Right lobe of liver (tissue), 6 donors: ENCODE measurements around the gene DNAJB6. TPM values are rescaled to one million over a fixed set of nuclear protein-coding genes. Genes with fewer than 3 reads are reported as not detected.

Experiments used
- ATAC-seq, 4 donors: fragments of 200-7000 bp; cut with Tn5 transposase; one replicate each; pipeline ENCODE4 v1.9.1; 2020; ENCODE audit warnings: mild to moderate bottlenecking in 4 of 4, moderate library complexity in 4 of 4
- DNase-seq, 3 donors: peaks; one replicate each; pipeline ENCODE4 v3.0.0-alpha.2; 2020
- H3K27ac ChIP-seq, 3 donors: fragments of 200-600 bp; one replicate each; pipeline ENCODE4 v1.8.0; 2022
- H3K27me3 ChIP-seq, 2 donors: fragments of 200-600 bp; one replicate each; pipeline ENCODE4 v1.8.0; 2022
- H3K36me3 ChIP-seq, 4 donors: fragments of 200-600 bp; sonication (generic) in 1 of 4; one replicate each; pipeline versions ENCODE4 v1.5.1 to v1.8.0; 2017 to 2022; ENCODE audit warnings: control low read depth in 1 of 4
- H3K4me1 ChIP-seq, 4 donors: fragments of 200-600 bp; sonication (generic) in 1 of 4; one replicate each; pipeline versions ENCODE4 v1.5.1 to v1.8.0; 2017 to 2022; ENCODE audit warnings: control low read depth in 1 of 4
- H3K4me3 ChIP-seq, 3 donors: fragments of 200-600 bp; one replicate each; pipeline ENCODE4 v1.8.0; 2022
- H3K9me3 ChIP-seq, 4 donors: fragments of 200-600 bp; sonication (generic) in 1 of 4; one replicate each; pipeline versions ENCODE4 v1.5.1 to v1.8.0; 2017 to 2022; ENCODE audit warnings: control low read depth in 1 of 4
- CTCF ChIP-seq, 4 donors: fragments of 200-600 bp in 3 of 4; fragments of 450-650 bp in 1 of 4; IDR thresholded peaks; one replicate each; pipeline versions ENCODE4 v1.5.1 to v1.8.0; 2016 to 2022; ENCODE audit warnings: antibody characterized with exemption in 4 of 4, mild to moderate bottlenecking in 2 of 4
- POLR2A ChIP-seq: fragments of 450-650 bp; IDR thresholded peaks from one replicate; pipeline ENCODE4 v1.6.1; 2017; ENCODE audit warnings: antibody characterized with exemption, mild to moderate bottlenecking
- WGBS: methylation state at CpG from one replicate; pipeline ENCODE4 v1.1.6; 2018; ENCODE audit warnings: low coverage, low lambda C conversion rate; ENCODE audit not compliant: insufficient coverage; ENCODE audit errors: missing lambda C conversion rate; 5-methylcytosine and 5-hydroxymethylcytosine counted together
- intact Hi-C, 2 donors: fragments of 100-400 bp; cut with DNase I; formaldehyde crosslinking; loops; one replicate each; pipeline versions ENCODE4 v1.11.2 to v1.14.1; 2022
- total RNA-seq, 6 experiments: library from RNA; depleted of rRNA in 2 of 6; stranded (reverse); fragments of >200 nt in 2 of 6; fragmentation: NEBNext Ultra II Directional in 3 of 6; extraction: Animal tissue kit (Norgen Biotek cat#: 25700) in 3 of 6; gene quantifications; one replicate each; pipeline versions ENCODE4 v1.1.0 to v1.2.4, GENCODE V29; 2016 to 2023
- donor health status: DM: no; HTN: yes; CAD: no.
- donor health status: DM: no; HTN: no; CAD: no.
- donor health status: DM: no; HTN: no; CAD: no.
- donor health status: DM: no; HTN: yes; CAD: no.
- donor health status: DM: no; HTN: yes; CAD: no.

The DNAJB6 gene
- total RNA-seq, 6 experiments from 2014 or later, result 24.5 to 38.0 (median 35.2) TPM

- 41% methylated on average over 13 of the region's 18 CpGs for WGBS
- no peak overlapping the region for H3K4me3 ChIP-seq
- H3K9me3 ChIP-seq, result no peaks in the 10 kb centered on the region
- peak in 1 of 3 donors; percentile 33 for DNase-seq
- H3K36me3 ChIP-seq, result no peaks in the 10 kb centered on the region
- H3K27ac ChIP-seq, result no peak overlapping the region
- no peaks in the 10 kb centered on the region for H3K27me3 ChIP-seq
- H3K4me1 ChIP-seq, result no peaks in the 10 kb centered on the region
- intact Hi-C loops, result loop anchor here (10.0 kb wide), 1 partner anchor 442 kb away; no protein-coding TSS in a partner anchor
- peak; percentile 46 to 59 (median 56) for TF ChIP-seq CTCF (IDR thresholded peaks at IDR 0.05)
- TF ChIP-seq POLR2A, result no peak
- ATAC-seq, result peak; percentile 51 to 73 (median 60)
These were observed 96.3 kb downstream of the DNAJB6 start for GRCh38 chr7:157432957-157433576.

DNA sequence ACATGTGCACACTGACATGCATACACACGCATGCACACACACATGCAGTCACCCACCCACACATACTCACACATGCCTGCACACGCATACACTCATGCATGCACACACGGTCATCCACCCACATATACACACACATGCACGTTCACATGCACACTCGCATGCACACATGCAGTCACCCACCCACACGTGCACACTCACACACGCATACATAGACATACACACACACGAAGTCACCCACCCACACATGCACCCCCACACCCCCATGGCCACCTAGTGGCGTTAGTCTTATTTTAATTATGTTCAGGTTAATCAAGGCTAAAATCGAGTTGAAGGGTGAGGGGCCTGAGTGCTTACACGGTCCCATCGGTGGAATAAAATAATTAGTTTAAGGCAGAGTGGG is 96.8 kb downstream of the DNAJB6 start:
- Histone ChIP-seq H3K4me3 (no peak overlapping the region), H3K9me3 (no peaks in the 10 kb centered on the region), H3K27me3 (no peaks in the 10 kb centered on the region), H3K4me1 (no peaks in the 10 kb centered on the region), H3K27ac (no peak overlapping the region), H3K36me3 (no peaks in the 10 kb centered on the region)
- DNase-seq (no peak), ATAC-seq (no peak)
- intact Hi-C loops, result loop anchor here (10.0 kb wide), 1 partner anchor 441 kb away; no protein-coding TSS in a partner anchor
- WGBS, result 59% methylated on average over 7 of the region's 12 CpGs
- TF ChIP-seq POLR2A (no peak), CTCF (IDR thresholded peaks at IDR 0.05) (no peak)

GRCh38 chr7:157434231-157434630 is 97.4 kb downstream of the DNAJB6 start:
- Histone ChIP-seq H3K4me3 (no peak overlapping the region), H3K4me1 (no peaks in the 10 kb centered on the region), H3K9me3 (no peaks in the 10 kb centered on the region), H3K27ac (no peak overlapping the region), H3K36me3 (no peaks in the 10 kb centered on the region), H3K27me3 (no peaks in the 10 kb centered on the region)
- TF ChIP-seq CTCF (IDR thresholded peaks at IDR 0.05), result no peak
- no peak for TF ChIP-seq POLR2A
- no peak for ATAC-seq
- DNase-seq, result no peak
- intact Hi-C loops, result loop anchor here (10.0 kb wide), 1 partner anchor 441 kb away; no protein-coding TSS in a partner anchor
- WGBS, result 82% methylated on average over 10 of the region's 15 CpGs

DNA sequence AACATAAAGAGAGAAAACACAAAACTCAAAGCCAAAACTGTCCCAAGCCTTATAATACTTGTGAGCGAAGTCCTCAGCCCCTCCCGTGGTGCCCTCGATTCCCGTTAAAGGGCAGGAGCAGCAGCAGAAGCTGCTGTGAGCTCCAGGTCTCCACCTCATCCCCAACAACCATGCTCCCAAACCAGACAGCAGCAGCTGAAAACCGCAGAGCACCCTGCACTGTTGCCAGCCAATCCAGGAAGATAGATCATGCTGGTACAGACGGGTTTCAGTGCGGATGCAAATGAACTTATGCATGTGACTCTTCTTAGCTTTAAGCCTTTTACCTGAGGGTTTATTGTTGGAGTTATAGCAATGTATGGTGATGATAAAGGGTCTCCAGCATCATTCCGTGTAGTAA is 97.9 kb downstream of the DNAJB6 start:
- DNase-seq (no peak), ATAC-seq (no peak)
- 59% methylated on average over 6 of the region's 8 CpGs for WGBS

More for the DNA sequence above, 97.9 kb downstream of the DNAJB6 start:
- intact Hi-C loops, result loop anchor here (10.0 kb wide), 1 partner anchor 440 kb away; no protein-coding TSS in a partner anchor
- H3K4me1 ChIP-seq, result no peaks in the 10 kb centered on the region
- no peak overlapping the region for H3K27ac ChIP-seq
- H3K36me3 ChIP-seq, result no peaks in the 10 kb centered on the region
- H3K4me3 ChIP-seq, result no peak overlapping the region
- no peak for TF ChIP-seq CTCF (IDR thresholded peaks at IDR 0.05)
- no peak for TF ChIP-seq POLR2A
- H3K27me3 ChIP-seq, result no peaks in the 10 kb centered on the region
- H3K9me3 ChIP-seq, result no peaks in the 10 kb centered on the region
